ENCODE results near the gene PFKP.

The PFKP gene

GRCh38 chr10:3118641-3119091, 51.3 kb downstream of the PFKP start:
- H3K9me3 ChIP-seq (ENCODE audit: insufficient read depth, low read length): no peaks in the 10 kb centered on the region
- peaks cover 30% of the 10 kb centered on the region for H3K36me3 ChIP-seq (replicated peaks; ENCODE audit: low read depth, low read length)
- H3K79me2 ChIP-seq (ENCODE audit: low read length): no peaks in the 10 kb centered on the region
- H3K27ac ChIP-seq (ENCODE audit: low read length): no peak overlapping the region
- H3K4me2 ChIP-seq (ENCODE audit: low read length): no peak overlapping the region
- H3K9ac ChIP-seq (ENCODE audit: low read length): no peak overlapping the region
- H2AFZ ChIP-seq (ENCODE audit: low read depth, low read length): no peak overlapping the region
- no peak overlapping the region for H3K4me3 ChIP-seq (ENCODE audit: low read length)
- H3K27me3 ChIP-seq (ENCODE audit: low read depth, low read length): no peaks in the 10 kb centered on the region
- no peaks in the 10 kb centered on the region for H3K4me1 ChIP-seq (ENCODE audit: low read length)
- no peak for TF ChIP-seq CTCF (IDR thresholded peaks at IDR 0.05; ENCODE audit: low read depth, low read length)
- no peak for TF ChIP-seq EZH2phosphoT487 (IDR thresholded peaks at IDR 0.05; ENCODE audit: low read depth)
- no peaks in the 10 kb centered on the region for H4K20me1 ChIP-seq (ENCODE audit: insufficient read depth, low read length)

DNA sequence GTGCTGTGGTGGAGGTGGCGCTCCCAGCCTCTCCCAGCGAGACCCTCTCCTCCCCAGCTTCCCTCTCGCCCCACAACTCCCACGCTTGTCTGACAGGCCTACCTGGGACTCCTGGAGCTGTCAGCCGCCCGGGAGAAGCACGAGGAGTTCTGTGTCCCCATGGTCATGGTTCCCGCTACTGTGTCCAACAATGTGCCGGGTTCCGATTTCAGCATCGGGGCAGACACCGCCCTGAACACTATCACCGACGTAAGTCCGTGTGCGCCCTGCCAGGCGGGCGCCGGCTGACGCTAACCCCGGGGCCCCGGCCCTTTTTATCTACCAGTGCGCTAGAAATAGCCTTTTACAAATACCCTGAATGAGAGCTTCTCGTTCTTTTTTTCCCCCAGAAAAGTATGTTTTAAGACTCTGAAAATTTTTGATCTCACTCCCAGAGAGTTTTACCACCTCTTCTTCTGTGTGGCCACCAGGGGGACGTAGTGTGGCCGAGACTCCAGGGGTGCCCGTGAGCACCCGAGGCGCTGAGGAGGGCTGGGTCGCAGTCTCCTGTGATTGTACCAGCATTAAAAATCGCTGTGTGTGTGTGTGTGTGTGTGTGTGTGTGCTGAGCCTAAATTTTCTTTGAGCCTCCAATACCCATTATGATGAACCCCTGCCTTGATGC, 52.6 kb downstream of the PFKP start:
- Histone ChIP-seq H3K4me2 (ENCODE audit: low read length) (no peak overlapping the region), H3K9me3 (ENCODE audit: insufficient read depth, low read length) (no peaks in the 10 kb centered on the region), H3K4me1 (ENCODE audit: low read length) (no peaks in the 10 kb centered on the region), H2AFZ (ENCODE audit: low read depth, low read length) (no peak overlapping the region), H3K9ac (ENCODE audit: low read length) (no peak overlapping the region), H3K36me3 (replicated peaks; ENCODE audit: low read depth, low read length) (peaks cover 28% of the 10 kb centered on the region), H4K20me1 (ENCODE audit: insufficient read depth, low read length) (no peaks in the 10 kb centered on the region; the same call in 1 of the 2 replicates), H3K4me3 (ENCODE audit: low read length) (no peak overlapping the region), H3K27me3 (ENCODE audit: low read depth, low read length) (no peaks in the 10 kb centered on the region), H3K27ac (ENCODE audit: low read length) (no peak overlapping the region), H3K79me2 (ENCODE audit: low read length) (no peaks in the 10 kb centered on the region)
- no peak for TF ChIP-seq EZH2phosphoT487 (IDR thresholded peaks at IDR 0.05; ENCODE audit: low read depth)
- peak; percentile 27 for TF ChIP-seq CTCF (IDR thresholded peaks at IDR 0.05; ENCODE audit: low read depth, low read length)

- no peak overlapping the region for H3K9ac ChIP-seq (ENCODE audit: low read length)
- TF ChIP-seq CTCF (IDR thresholded peaks at IDR 0.05; ENCODE audit: low read depth, low read length) (no peak), EZH2phosphoT487 (IDR thresholded peaks at IDR 0.05; ENCODE audit: low read depth) (no peak)
- H3K4me3 ChIP-seq (ENCODE audit: low read length): no peak overlapping the region
- no peak overlapping the region for H3K4me2 ChIP-seq (ENCODE audit: low read length)
- peaks cover 23% of the 10 kb centered on the region for H3K36me3 ChIP-seq (replicated peaks; ENCODE audit: low read depth, low read length)
- no peaks in the 10 kb centered on the region for H3K9me3 ChIP-seq (ENCODE audit: insufficient read depth, low read length)
- no peaks in the 10 kb centered on the region; the same call in 1 of the 2 replicates for H4K20me1 ChIP-seq (ENCODE audit: insufficient read depth, low read length)
- no peak overlapping the region for H2AFZ ChIP-seq (ENCODE audit: low read depth, low read length)
- no peak overlapping the region for H3K27ac ChIP-seq (ENCODE audit: low read length)
- H3K4me1 ChIP-seq (ENCODE audit: low read length): no peaks in the 10 kb centered on the region
- no peaks in the 10 kb centered on the region for H3K79me2 ChIP-seq (ENCODE audit: low read length)
- H3K27me3 ChIP-seq (ENCODE audit: low read depth, low read length): no peaks in the 10 kb centered on the region
Observed at GRCh38 chr10:3122034-3122433, 54.7 kb downstream of the PFKP start.

DNA sequence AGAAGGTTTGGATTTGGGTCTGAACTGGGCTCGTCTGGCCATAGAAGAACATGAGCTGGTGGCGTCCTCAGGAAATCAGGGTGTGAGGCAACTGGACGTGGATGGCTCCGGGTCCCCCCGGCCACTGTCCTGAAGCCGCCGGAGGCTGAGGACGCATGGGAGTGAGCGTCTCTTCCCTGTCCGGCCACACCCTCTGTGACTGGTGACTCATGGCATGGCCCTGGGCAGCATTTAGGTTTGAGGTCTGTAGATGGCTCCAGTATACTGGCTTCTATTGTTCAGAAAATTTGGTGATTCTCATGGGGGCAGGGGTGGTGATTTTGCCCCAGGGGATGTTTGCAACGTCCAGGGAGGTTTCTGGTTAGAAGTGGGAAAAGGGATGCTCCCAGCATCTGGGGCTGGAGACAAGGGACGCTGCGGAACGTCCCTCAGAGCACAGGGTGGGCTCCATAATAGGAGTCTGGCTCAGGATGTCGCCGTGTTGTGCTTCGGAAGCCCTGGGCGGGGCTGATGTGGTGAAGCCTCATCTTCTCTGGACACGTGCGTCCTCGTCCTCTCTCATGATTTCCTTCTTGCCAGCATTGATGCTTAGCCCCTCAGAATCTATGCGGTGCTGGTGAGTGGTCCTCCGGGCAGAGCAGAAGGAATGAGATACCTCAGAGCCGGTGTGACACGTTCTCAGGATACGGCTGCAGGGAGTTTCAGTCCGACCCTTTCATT, 55.3 kb downstream of the PFKP start:
- H3K9me3 ChIP-seq (ENCODE audit: insufficient read depth, low read length): no peaks in the 10 kb centered on the region
- no peak overlapping the region for H3K4me2 ChIP-seq (ENCODE audit: low read length)
- no peaks in the 10 kb centered on the region; the same call in 1 of the 2 replicates for H4K20me1 ChIP-seq (ENCODE audit: insufficient read depth, low read length)
- TF ChIP-seq CTCF (IDR thresholded peaks at IDR 0.05; ENCODE audit: low read depth, low read length): no peak
- no peak for TF ChIP-seq EZH2phosphoT487 (IDR thresholded peaks at IDR 0.05; ENCODE audit: low read depth)
- H3K4me3 ChIP-seq (ENCODE audit: low read length): no peak overlapping the region
- peaks cover 17% of the 10 kb centered on the region for H3K36me3 ChIP-seq (replicated peaks; ENCODE audit: low read depth, low read length)
- H3K27ac ChIP-seq (ENCODE audit: low read length): no peak overlapping the region
- no peaks in the 10 kb centered on the region for H3K4me1 ChIP-seq (ENCODE audit: low read length)
- H3K9ac ChIP-seq (ENCODE audit: low read length): no peak overlapping the region
- no peaks in the 10 kb centered on the region for H3K79me2 ChIP-seq (ENCODE audit: low read length)
- H2AFZ ChIP-seq (ENCODE audit: low read depth, low read length): no peak overlapping the region
- no peaks in the 10 kb centered on the region for H3K27me3 ChIP-seq (ENCODE audit: low read depth, low read length)

Data from OCI-LY3 (cell line).